ENCODE results near the gene HMCN2. TPM values are rescaled to one million over a fixed set of nuclear protein-coding genes. Genes with fewer than 3 reads are reported as not detected.

Gene HMCN2
- total RNA-seq, 1 donor, result under 0.01 TPM

DNA sequence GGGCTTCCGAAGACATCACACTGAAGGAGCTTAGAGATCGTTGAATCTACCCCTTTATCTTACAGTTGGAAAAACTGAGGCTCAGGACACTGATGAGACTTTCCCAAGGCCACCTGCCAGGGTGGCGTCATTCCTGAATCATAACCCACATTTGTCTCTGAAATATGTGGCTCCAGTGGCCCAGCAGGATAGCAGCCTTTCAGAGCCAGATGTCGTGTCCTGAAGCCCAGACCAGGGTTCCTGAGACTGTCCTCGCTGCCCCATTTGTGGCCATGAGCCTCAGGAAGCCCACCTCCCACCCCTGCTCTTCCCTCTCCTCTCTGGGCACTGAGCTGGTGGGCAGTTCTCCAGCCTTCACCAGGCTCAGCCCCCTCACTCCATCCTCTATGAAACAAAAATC lies 2.4 kb downstream of the HMCN2 start:
- no peak overlapping the region for H3K4me2 ChIP-seq (ENCODE audit: insufficient read depth, low read length)
- no peaks in the 10 kb centered on the region for H3K79me2 ChIP-seq (ENCODE audit: insufficient read depth, low read length)
- H3K4me1 ChIP-seq (ENCODE audit: insufficient read depth, low read length), result no peaks in the 10 kb centered on the region
- H3K9me3 ChIP-seq (ENCODE audit: low read depth, low read length), result no peaks in the 10 kb centered on the region
- peaks cover 82% of the 10 kb centered on the region for H3K27me3 ChIP-seq (ENCODE audit: insufficient read depth, low read length)
- no peaks in the 10 kb centered on the region for H3K36me3 ChIP-seq (ENCODE audit: insufficient read depth, low read length)
- TF ChIP-seq, protein P1, sequence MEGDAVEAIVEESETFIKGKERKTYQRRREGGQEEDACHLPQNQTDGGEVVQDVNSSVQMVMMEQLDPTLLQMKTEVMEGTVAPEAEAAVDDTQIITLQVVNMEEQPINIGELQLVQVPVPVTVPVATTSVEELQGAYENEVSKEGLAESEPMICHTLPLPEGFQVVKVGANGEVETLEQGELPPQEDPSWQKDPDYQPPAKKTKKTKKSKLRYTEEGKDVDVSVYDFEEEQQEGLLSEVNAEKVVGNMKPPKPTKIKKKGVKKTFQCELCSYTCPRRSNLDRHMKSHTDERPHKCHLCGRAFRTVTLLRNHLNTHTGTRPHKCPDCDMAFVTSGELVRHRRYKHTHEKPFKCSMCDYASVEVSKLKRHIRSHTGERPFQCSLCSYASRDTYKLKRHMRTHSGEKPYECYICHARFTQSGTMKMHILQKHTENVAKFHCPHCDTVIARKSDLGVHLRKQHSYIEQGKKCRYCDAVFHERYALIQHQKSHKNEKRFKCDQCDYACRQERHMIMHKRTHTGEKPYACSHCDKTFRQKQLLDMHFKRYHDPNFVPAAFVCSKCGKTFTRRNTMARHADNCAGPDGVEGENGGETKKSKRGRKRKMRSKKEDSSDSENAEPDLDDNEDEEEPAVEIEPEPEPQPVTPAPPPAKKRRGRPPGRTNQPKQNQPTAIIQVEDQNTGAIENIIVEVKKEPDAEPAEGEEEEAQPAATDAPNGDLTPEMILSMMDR (IDR thresholded peaks at IDR 0.05; ENCODE audit: extremely low read depth, low read depth, low read length), result no peak
- H2AFZ ChIP-seq (ENCODE audit: low read length), result no peak overlapping the region
- no peaks in the 10 kb centered on the region for H4K20me1 ChIP-seq (ENCODE audit: insufficient read depth, low read length)
- no peak for DNase-seq (ENCODE audit: insufficient read length, low spot score, missing footprints)
- no peak overlapping the region for H3K27ac ChIP-seq (ENCODE audit: low read depth, low read length)
- H3K4me3 ChIP-seq (ENCODE audit: insufficient read depth, low read length), result no peak overlapping the region

DNA sequence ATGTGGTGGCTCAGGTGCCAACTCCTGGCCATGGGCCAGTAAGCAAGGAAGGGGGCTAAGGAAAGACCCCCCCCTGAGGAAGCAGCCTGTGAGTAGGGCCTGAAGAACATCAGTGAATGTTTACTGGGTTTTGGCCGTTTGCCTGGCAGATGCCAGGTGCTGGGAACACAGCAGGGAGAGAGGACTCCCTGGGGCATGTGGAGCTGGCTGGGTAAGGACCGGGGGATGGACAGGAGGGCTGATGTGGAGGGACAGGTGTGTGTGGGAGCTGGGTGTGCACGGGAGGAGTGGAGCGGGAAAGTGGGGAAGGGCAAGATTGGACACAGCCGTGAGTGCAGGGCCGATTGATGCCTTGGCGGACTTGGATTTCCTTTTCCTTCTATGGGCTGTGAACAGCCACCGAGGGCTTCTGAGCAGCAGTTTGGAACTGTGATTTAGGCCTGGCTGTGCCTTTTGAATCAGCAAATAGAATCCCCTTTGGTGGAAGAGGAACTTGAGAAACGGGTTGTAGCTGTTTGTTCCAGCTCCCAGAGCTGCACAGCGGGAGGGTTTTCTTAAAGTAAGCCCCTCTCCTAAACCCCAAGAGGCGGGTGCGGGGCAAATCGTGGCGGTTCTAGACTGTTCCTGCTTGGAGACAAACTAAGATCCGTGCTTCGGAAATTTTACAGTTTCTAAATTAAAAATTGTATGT lies 3.1 kb downstream of the HMCN2 start:
- H3K27me3 ChIP-seq (ENCODE audit: insufficient read depth, low read length), result peaks cover 75% of the 10 kb centered on the region
- H3K36me3 ChIP-seq (ENCODE audit: insufficient read depth, low read length), result no peaks in the 10 kb centered on the region
- no peaks in the 10 kb centered on the region for H4K20me1 ChIP-seq (ENCODE audit: insufficient read depth, low read length)
- no peak overlapping the region for H3K4me3 ChIP-seq (ENCODE audit: insufficient read depth, low read length)
- no peak overlapping the region for H3K27ac ChIP-seq (ENCODE audit: low read depth, low read length)
- no peaks in the 10 kb centered on the region for H3K9me3 ChIP-seq (ENCODE audit: low read depth, low read length)
- H2AFZ ChIP-seq (ENCODE audit: low read length), result no peak overlapping the region
- TF ChIP-seq, protein P1 (IDR thresholded peaks at IDR 0.05; ENCODE audit: extremely low read depth, low read depth, low read length), result no peak
- no peak for DNase-seq (ENCODE audit: insufficient read length, low spot score, missing footprints)
- H3K4me1 ChIP-seq (ENCODE audit: insufficient read depth, low read length), result no peaks in the 10 kb centered on the region
- no peak overlapping the region for H3K4me2 ChIP-seq (ENCODE audit: insufficient read depth, low read length)
- no peaks in the 10 kb centered on the region for H3K79me2 ChIP-seq (ENCODE audit: insufficient read depth, low read length)

DNA sequence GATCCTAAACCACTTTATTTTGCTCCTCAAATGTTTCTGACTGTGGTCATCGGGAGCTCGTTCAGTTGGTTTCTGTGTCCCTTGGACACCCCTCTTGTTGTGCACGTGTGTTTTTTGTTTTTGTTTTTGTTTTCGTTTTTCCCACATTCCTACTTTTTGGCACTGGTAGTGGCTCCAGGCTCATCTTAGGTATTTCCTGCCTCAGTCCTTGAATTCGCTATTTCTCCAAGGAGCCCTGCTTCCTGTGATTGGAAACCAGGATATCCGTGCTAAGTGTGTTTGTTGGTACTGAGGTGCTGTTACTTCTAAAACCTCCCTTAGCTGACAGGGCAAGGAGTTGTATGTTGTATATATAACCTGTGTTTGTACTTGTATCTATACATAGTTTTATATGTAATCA lies 5.9 kb downstream of the HMCN2 start:
- Histone ChIP-seq H4K20me1 (ENCODE audit: insufficient read depth, low read length) (no peaks in the 10 kb centered on the region), H3K4me1 (ENCODE audit: insufficient read depth, low read length) (no peaks in the 10 kb centered on the region), H3K36me3 (ENCODE audit: insufficient read depth, low read length) (no peaks in the 10 kb centered on the region), H3K27ac (ENCODE audit: low read depth, low read length) (no peak overlapping the region), H3K9me3 (ENCODE audit: low read depth, low read length) (no peaks in the 10 kb centered on the region), H3K4me3 (ENCODE audit: insufficient read depth, low read length) (no peak overlapping the region), H3K79me2 (ENCODE audit: insufficient read depth, low read length) (no peaks in the 10 kb centered on the region), H2AFZ (ENCODE audit: low read length) (no peak overlapping the region), H3K4me2 (ENCODE audit: insufficient read depth, low read length) (no peak overlapping the region), H3K27me3 (ENCODE audit: insufficient read depth, low read length) (peaks cover 47% of the 10 kb centered on the region)
- DNase-seq (ENCODE audit: insufficient read length, low spot score, missing footprints), result no peak
- TF ChIP-seq, protein P1 (IDR thresholded peaks at IDR 0.05; ENCODE audit: extremely low read depth, low read depth, low read length), result no peak

DNA sequence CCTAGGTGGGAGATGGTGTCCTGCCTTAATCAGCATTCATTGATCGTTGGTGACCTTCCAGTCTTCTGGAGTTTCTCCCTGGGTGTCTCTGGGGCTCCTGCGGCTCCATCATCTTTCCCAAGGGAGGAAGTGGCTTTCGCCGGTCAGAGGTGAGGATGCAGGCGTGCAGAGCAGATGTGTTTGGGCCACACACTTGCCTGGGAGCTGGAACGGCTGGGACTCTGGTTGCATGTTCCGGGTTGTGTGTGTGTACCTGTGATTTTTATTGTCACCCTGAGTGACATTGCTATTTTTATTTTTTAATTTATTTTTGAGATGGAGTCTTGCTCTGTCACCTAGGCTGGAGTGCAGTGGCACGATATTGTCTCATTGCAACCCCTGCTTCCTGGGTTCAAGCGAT lies 9.6 kb downstream of the HMCN2 start:
- TF ChIP-seq, protein P1 (IDR thresholded peaks at IDR 0.05; ENCODE audit: extremely low read depth, low read depth, low read length), result no peak
- H3K9me3 ChIP-seq (ENCODE audit: low read depth, low read length), result no peaks in the 10 kb centered on the region
- H2AFZ ChIP-seq (ENCODE audit: low read length), result no peak overlapping the region
- H3K4me3 ChIP-seq (ENCODE audit: insufficient read depth, low read length), result no peak overlapping the region
- no peaks in the 10 kb centered on the region for H3K4me1 ChIP-seq (ENCODE audit: insufficient read depth, low read length)
- DNase-seq (ENCODE audit: insufficient read length, low spot score, missing footprints), result no peak
- H3K36me3 ChIP-seq (ENCODE audit: insufficient read depth, low read length), result no peaks in the 10 kb centered on the region
- no peak overlapping the region for H3K4me2 ChIP-seq (ENCODE audit: insufficient read depth, low read length)
- H3K79me2 ChIP-seq (ENCODE audit: insufficient read depth, low read length), result no peaks in the 10 kb centered on the region
- H3K27me3 ChIP-seq (ENCODE audit: insufficient read depth, low read length), result peaks cover 15% of the 10 kb centered on the region
- no peak overlapping the region for H3K27ac ChIP-seq (ENCODE audit: low read depth, low read length)
- no peaks in the 10 kb centered on the region for H4K20me1 ChIP-seq (ENCODE audit: insufficient read depth, low read length)
